Neural progenitor cell (in vitro differentiated cells): ENCODE results near the gene ZNF18. TPM values are rescaled to one million over a fixed set of nuclear protein-coding genes. Genes with fewer than 3 reads are reported as not detected.

Source experiments
- DNase-seq: peaks from one replicate; pipeline ENCODE4 v3.0.0-alpha.2; 2016; ENCODE audit warnings: low spot score
- H2AFZ ChIP-seq: fragments of 200-600 bp; sonication (generic); replicated peaks from 2 replicates; pipeline ENCODE4 v1.6.1; 2016; ENCODE audit warnings: antibody characterized with exemption
- H3F3A ChIP-seq: fragments of 200-600 bp; sonication (generic); 2 replicates; pipeline ENCODE4 v1.6.1; 2016; ENCODE audit warnings: antibody characterized with exemption, low read depth
- H3K27ac ChIP-seq: fragments of 200-600 bp; sonication (generic); 2 replicates; pipeline ENCODE4 v1.5.1; 2016; ENCODE audit warnings: mild to moderate bottlenecking
- H3K27me3 ChIP-seq: fragments of 200-600 bp; sonication (generic); 2 replicates; pipeline ENCODE4 v1.6.1; 2016; ENCODE audit warnings: mild to moderate bottlenecking, moderate library complexity
- H3K36me3 ChIP-seq: fragments of 200-600 bp; sonication (generic); 2 replicates; pipeline ENCODE4 v1.5.1; 2016
- H3K4me1 ChIP-seq: fragments of 200-600 bp; sonication (generic); 2 replicates; pipeline ENCODE4 v1.6.1; 2016; ENCODE audit warnings: mixed run types
- H3K4me2 ChIP-seq: fragments of 200-600 bp; sonication (generic); 2 replicates; pipeline ENCODE4 v1.6.1; 2016
- H3K4me3 ChIP-seq: fragments of 200-600 bp; sonication (generic); 2 replicates; pipeline ENCODE4 v1.5.1; 2016
- H3K79me2 ChIP-seq: fragments of 200-600 bp; sonication (generic); 2 replicates; pipeline ENCODE4 v1.6.1; 2016; ENCODE audit warnings: low read depth
- H3K9ac ChIP-seq: fragments of 200-600 bp; sonication (generic); 2 replicates; pipeline ENCODE4 v1.6.1; 2016
- H3K9me3 ChIP-seq: fragments of 200-600 bp; sonication (generic); 2 replicates; pipeline ENCODE4 v1.5.1; 2016; ENCODE audit warnings: low read depth
- H4K20me1 ChIP-seq: fragments of 200-600 bp; sonication (generic); 2 replicates; pipeline ENCODE4 v1.6.1; 2016; ENCODE audit warnings: low read depth
- H3K27ac Mint-ChIP-seq: 3 replicates; pipeline ENCODE4 v1.8.0; 2021; ENCODE audit warnings: mixed read lengths
- H3K27me3 Mint-ChIP-seq: 2 replicates; pipeline ENCODE4 v1.8.0; 2022; ENCODE audit warnings: low read depth, mild to moderate bottlenecking, inconsistent platforms, moderate library complexity, mixed read lengths; ENCODE audit not compliant: insufficient read depth
- H3K36me3 Mint-ChIP-seq: 3 replicates; pipeline ENCODE4 v1.8.0; 2021; ENCODE audit warnings: mixed read lengths
- H3K4me1 Mint-ChIP-seq: 3 replicates; pipeline ENCODE4 v1.8.0; 2021; ENCODE audit warnings: mixed read lengths
- H3K4me3 Mint-ChIP-seq: 3 replicates; pipeline ENCODE4 v1.8.0; 2021; ENCODE audit warnings: mild to moderate bottlenecking, moderate library complexity, mixed read lengths
- H3K9me3 Mint-ChIP-seq: 3 replicates; pipeline ENCODE4 v1.8.0; 2020; ENCODE audit warnings: mixed read lengths
- CTCF ChIP-seq: fragments of 200-600 bp; sonication (generic); IDR thresholded peaks from 2 replicates; pipeline ENCODE4 v1.5.1; 2017; ENCODE audit warnings: antibody characterized with exemption, mild to moderate bottlenecking
- EZH2 ChIP-seq: fragments of 200-600 bp; sonication (generic); IDR thresholded peaks from 2 replicates; pipeline ENCODE4 v1.6.1; 2017; ENCODE audit warnings: antibody characterized with exemption, mild to moderate bottlenecking, moderate library complexity
- EZH2phosphoT487 ChIP-seq: fragments of 200-600 bp; sonication (generic); IDR thresholded peaks from 2 replicates; pipeline ENCODE4 v1.6.1; 2017; ENCODE audit warnings: antibody characterized with exemption
- total RNA-seq: library from RNA; depleted of rRNA; stranded (reverse); fragments of >200 nt; gene quantifications from 2 replicates; pipeline ENCODE4 v1.2.3, GENCODE V29; 2015; ENCODE audit warnings: low replicate concordance

ZNF18 gene
- total RNA-seq, 1 donor from 2014 or later: 15.9 TPM

- H3K27ac Mint-ChIP-seq: no peak overlapping the region
- H3K4me1 ChIP-seq: no peaks in the 10 kb centered on the region
- no peaks in the 10 kb centered on the region for H3K4me1 Mint-ChIP-seq
- no peak overlapping the region for H2AFZ ChIP-seq
- H3K79me2 ChIP-seq: peaks cover 100% of the 10 kb centered on the region
- no peak overlapping the region for H3K4me3 Mint-ChIP-seq
- no peaks in the 10 kb centered on the region for H3K9me3 ChIP-seq
- H3F3A ChIP-seq: no peaks in the 10 kb centered on the region
- H3K27ac ChIP-seq: no peak overlapping the region
- TF ChIP-seq EZH2phosphoT487: no peak
- TF ChIP-seq CTCF: no peak
- no peak for TF ChIP-seq EZH2
- peaks cover 70% of the 10 kb centered on the region for H4K20me1 ChIP-seq
- H3K36me3 ChIP-seq: no peaks in the 10 kb centered on the region
- no peak for DNase-seq
- H3K27me3 Mint-ChIP-seq: no peaks in the 10 kb centered on the region
- no peak overlapping the region for H3K4me3 ChIP-seq
- H3K9ac ChIP-seq: no peak overlapping the region
- no peaks in the 10 kb centered on the region for H3K9me3 Mint-ChIP-seq
- peaks cover 31% of the 10 kb centered on the region for H3K36me3 Mint-ChIP-seq
- no peak overlapping the region for H3K4me2 ChIP-seq
- H3K27me3 ChIP-seq: no peaks in the 10 kb centered on the region
These were observed 38.4 kb upstream of the ZNF18 start for GRCh38 chr17:12035673-12036072.

GRCh38 chr17:12034538-12034937 lies 37.3 kb upstream of the ZNF18 start:
- peaks cover 70% of the 10 kb centered on the region for H4K20me1 ChIP-seq
- no peak overlapping the region for H3K4me2 ChIP-seq
- H3K4me1 ChIP-seq: no peaks in the 10 kb centered on the region
- Mint-ChIP-seq H3K36me3 (peaks cover 32% of the 10 kb centered on the region), H3K4me3 (no peak overlapping the region), H3K27ac (no peak overlapping the region), H3K4me1 (no peaks in the 10 kb centered on the region), H3K27me3 (no peaks in the 10 kb centered on the region), H3K9me3 (no peaks in the 10 kb centered on the region)
- TF ChIP-seq EZH2 (no peak), EZH2phosphoT487 (no peak), CTCF (no peak)
- H3F3A ChIP-seq: no peaks in the 10 kb centered on the region
- H2AFZ ChIP-seq: no peak overlapping the region
- H3K9ac ChIP-seq: no peak overlapping the region
- no peaks in the 10 kb centered on the region for H3K9me3 ChIP-seq
- no peak overlapping the region for H3K4me3 ChIP-seq
- H3K36me3 ChIP-seq: no peaks in the 10 kb centered on the region
- H3K79me2 ChIP-seq: peaks cover 100% of the 10 kb centered on the region
- no peak for DNase-seq
- H3K27ac ChIP-seq: no peak overlapping the region
- H3K27me3 ChIP-seq: no peaks in the 10 kb centered on the region

- H3K4me3 Mint-ChIP-seq: no peak overlapping the region
- H3K9ac ChIP-seq: no peak overlapping the region
- H3K9me3 ChIP-seq: no peaks in the 10 kb centered on the region
- peaks cover 39% of the 10 kb centered on the region for H3K36me3 Mint-ChIP-seq
- TF ChIP-seq EZH2 (no peak), EZH2phosphoT487 (no peak), CTCF (no peak)
- no peak overlapping the region for H3K27ac Mint-ChIP-seq
- no peak overlapping the region for H2AFZ ChIP-seq
- peaks cover 81% of the 10 kb centered on the region for H4K20me1 ChIP-seq
- peaks cover 22% of the 10 kb centered on the region for H3K4me1 ChIP-seq
- DNase-seq: no peak
- no peaks in the 10 kb centered on the region for H3K27me3 Mint-ChIP-seq
- peaks cover 100% of the 10 kb centered on the region for H3K79me2 ChIP-seq
- H3K27ac ChIP-seq: no peak overlapping the region
- H3K4me1 Mint-ChIP-seq: no peaks in the 10 kb centered on the region
- H3K4me2 ChIP-seq: no peak overlapping the region
- no peaks in the 10 kb centered on the region for H3K36me3 ChIP-seq
- H3K27me3 ChIP-seq: no peaks in the 10 kb centered on the region
- H3K4me3 ChIP-seq: no peak overlapping the region
- H3K9me3 Mint-ChIP-seq: peaks cover 28% of the 10 kb centered on the region
- no peaks in the 10 kb centered on the region for H3F3A ChIP-seq
These were observed 31.3 kb upstream of the ZNF18 start for GRCh38 chr17:12028611-12029010.
